SK-N-SH (cell line): ENCODE measurements around the gene MANF. TPM values are rescaled to one million over a fixed set of nuclear protein-coding genes. Genes with fewer than 3 reads are reported as not detected.

Experiments
- CTCF ChIA-PET: fragments of 300-600, 350-600 bp; formaldehyde crosslinking; extraction: SDS; loops from one replicate; lab custom pipeline; 2021; lab: Yijun Ruan, JAX
- POLR2A ChIA-PET: fragments of 350-600 bp; sonication (Branson Sonifier 250); formaldehyde crosslinking; extraction: SDS; loops from one replicate; lab custom pipeline; 2020; ENCODE audit warnings: antibody characterized with exemption, inconsistent platforms; lab: Yijun Ruan, JAX
- DNase-seq: peaks from one replicate; pipeline ENCODE4 v3.0.0; 2012
- H2AFZ ChIP-seq: fragments of 200-600 bp; sonication (generic); 2 replicates; pipeline ENCODE4 v1.8.1; 2016; ENCODE audit warnings: antibody characterized with exemption, mild to moderate bottlenecking, low read depth
- H3F3A ChIP-seq: fragments of 200-600 bp; sonication (generic); replicated peaks from 2 replicates; pipeline ENCODE3; 2016; ENCODE audit warnings: antibody characterized with exemption, mild to moderate bottlenecking; ENCODE audit not compliant: insufficient read depth
- H3K27ac ChIP-seq, 2 experiments: fragments of 200-500 bp in 1 of 2; fragments of 200-600 bp in 1 of 2; sonication (Bioruptor generic) in 1 of 2; sonication (generic), shearing (Covaris generic) in 1 of 2; 2 replicates each; pipeline versions ENCODE4 v1.5.1 to v1.6.1; 2014 to 2016; ENCODE audit warnings: low read depth in 2 of 2, inconsistent platforms in 1 of 2, low read length in 1 of 2, mild to moderate bottlenecking in 1 of 2, mixed read lengths in 1 of 2
- H3K27me3 ChIP-seq: fragments of 200-600 bp; sonication (generic), shearing (Covaris generic); 2 replicates; pipeline ENCODE4 v1.6.1; 2016; ENCODE audit warnings: mixed run types; ENCODE audit not compliant: insufficient read depth
- H3K36me3 ChIP-seq, 2 experiments: fragments of 200-500 bp in 1 of 2; fragments of 200-600 bp in 1 of 2; sonication (Bioruptor generic) in 1 of 2; sonication (generic) in 1 of 2; replicated peaks in 1 of 2; 2 replicates each; pipeline versions ENCODE3 to v1.5.1; 2014 to 2016; ENCODE audit warnings: low read length in 1 of 2, mild to moderate bottlenecking in 1 of 2; ENCODE audit not compliant: insufficient read depth in 2 of 2, control insufficient read depth in 1 of 2
- H3K4me1 ChIP-seq, 2 experiments: fragments of 200-500 bp in 1 of 2; fragments of 200-600 bp in 1 of 2; sonication (Bioruptor generic) in 1 of 2; sonication (generic), shearing (Covaris generic) in 1 of 2; 2 replicates each; pipeline versions ENCODE4 v1.5.1 to v1.6.1; 2014 to 2016; ENCODE audit warnings: low read depth in 1 of 2, low read length in 1 of 2, mixed run types in 1 of 2; ENCODE audit not compliant: insufficient read depth in 2 of 2, control insufficient read depth in 1 of 2
- H3K4me2 ChIP-seq: fragments of 200-600 bp; sonication (generic), shearing (Covaris generic); 2 replicates; pipeline ENCODE4 v1.6.1; 2017; ENCODE audit warnings: mixed run types
- H3K4me3 ChIP-seq, 2 experiments: fragments of 200-500 bp in 1 of 2; fragments of 200-600 bp in 1 of 2; sonication (Bioruptor generic) in 1 of 2; sonication (generic), shearing (Covaris generic) in 1 of 2; 2 replicates each; pipeline versions ENCODE4 v1.5.1 to v1.8.1; 2014 to 2016; ENCODE audit warnings: low read depth in 2 of 2, inconsistent platforms in 1 of 2, low read length in 1 of 2, mild to moderate bottlenecking in 1 of 2, mixed read lengths in 1 of 2, moderate library complexity in 1 of 2
- H3K79me2 ChIP-seq: fragments of 200-600 bp; sonication (generic); 2 replicates; pipeline ENCODE4 v1.8.1; 2017; ENCODE audit warnings: mild to moderate bottlenecking; ENCODE audit not compliant: insufficient read depth
- H3K9ac ChIP-seq: fragments of 200-600 bp; sonication (generic); 2 replicates; pipeline ENCODE4 v1.6.1; 2017; ENCODE audit warnings: mixed run types
- H3K9me2 ChIP-seq: fragments of 200-600 bp; sonication (generic); 2 replicates; pipeline ENCODE4 v1.6.1; 2017; ENCODE audit warnings: mixed run types
- H3K9me3 ChIP-seq: fragments of 200-600 bp; sonication (generic); 2 replicates; pipeline ENCODE4 v1.6.1; 2017; ENCODE audit warnings: mixed run types, mild to moderate bottlenecking, moderate library complexity
- H4K20me1 ChIP-seq: fragments of 200-600 bp; sonication (generic); 2 replicates; pipeline ENCODE4 v1.6.1; 2017; ENCODE audit warnings: mild to moderate bottlenecking, mixed run types; ENCODE audit not compliant: insufficient read depth
- ELF1 ChIP-seq: IDR thresholded peaks from 2 replicates; pipeline ENCODE4 v1.4.0; 2012
- EP300 ChIP-seq, 2 experiments: IDR thresholded peaks; 2 replicates each; pipeline versions ENCODE4 v1.4.0 to v1.6.1; 2012; ENCODE audit warnings: borderline replicate concordance in 1 of 2, low read depth in 1 of 2, low read length in 1 of 2
- EZH2phosphoT487 ChIP-seq: fragments of 200-600 bp; sonication (generic); IDR thresholded peaks from 2 replicates; pipeline ENCODE4 v1.6.1; 2017; ENCODE audit warnings: low read depth, mixed run types, mild to moderate bottlenecking, antibody characterized with exemption, moderate library complexity, borderline replicate concordance
- FOXM1 ChIP-seq: IDR thresholded peaks from 2 replicates; pipeline ENCODE4 v1.4.0; 2012; ENCODE audit warnings: low read depth, mild to moderate bottlenecking
- GABPA ChIP-seq: IDR thresholded peaks from 2 replicates; pipeline ENCODE4 v1.4.0; 2012; ENCODE audit warnings: low read depth, mild to moderate bottlenecking
- GATA2 ChIP-seq: sonication (generic); formaldehyde crosslinking; IDR thresholded peaks from 2 replicates; pipeline ENCODE4 v1.5.0; 2020; ENCODE audit warnings: mild to moderate bottlenecking, missing genetic modification reagents
- MEF2A ChIP-seq: IDR thresholded peaks from 2 replicates; pipeline ENCODE4 v1.4.0; 2012; ENCODE audit warnings: low read depth, borderline replicate concordance
- NRF1 ChIP-seq: IDR thresholded peaks from 2 replicates; pipeline ENCODE4 v1.6.1; 2012; ENCODE audit warnings: low read depth, mild to moderate bottlenecking, low read length
- POLR2AphosphoS5 ChIP-seq: IDR thresholded peaks from 2 replicates; pipeline ENCODE4 v1.6.1; 2012; ENCODE audit warnings: low read depth, low read length
- RAD21 ChIP-seq: IDR thresholded peaks from 2 replicates; pipeline ENCODE4 v1.6.1; 2012; ENCODE audit warnings: mild to moderate bottlenecking, low read length
- RFX5 ChIP-seq: IDR thresholded peaks from 2 replicates; pipeline ENCODE4 v1.6.1; 2012; ENCODE audit warnings: mild to moderate bottlenecking, improper control_type of control experiment, low read length
- SIN3A ChIP-seq: IDR thresholded peaks from 2 replicates; pipeline ENCODE4 v1.6.1; 2012; ENCODE audit warnings: low read depth, mild to moderate bottlenecking, low read length, moderate library complexity, borderline replicate concordance
- TEAD4 ChIP-seq: IDR thresholded peaks from 2 replicates; pipeline ENCODE4 v1.4.0; 2012; ENCODE audit warnings: mild to moderate bottlenecking, borderline replicate concordance; ENCODE audit not compliant: insufficient read depth
- WGBS: methylation state at CpG from one replicate; pipeline ENCODE4 v1.1.6; 2017; ENCODE audit warnings: low lambda C conversion rate; 5-methylcytosine and 5-hydroxymethylcytosine counted together
- polyA plus RNA-seq, 3 experiments: library from polyadenylated mRNA; depleted of rRNA; stranded (reverse); fragments of >200 nt; gene quantifications; 2 replicates each; pipeline ENCODE4 v1.2.3, GENCODE V29; 2012
- TF ChIP-seq, protein P1 (sequence below): fragments of 200-600 bp; sonication (generic); IDR thresholded peaks from 2 replicates; pipeline ENCODE4 v1.6.1; 2017; ENCODE audit warnings: antibody characterized with exemption, mild to moderate bottlenecking, moderate library complexity
- TF ChIP-seq, protein P2 (sequence below): IDR thresholded peaks from 2 replicates; pipeline ENCODE4; 2012
- TF ChIP-seq, protein P3 (sequence below): IDR thresholded peaks from 2 replicates; pipeline ENCODE4 v1.4.0; 2012; ENCODE audit warnings: low read depth, borderline replicate concordance
- TF ChIP-seq, protein P4 (sequence below): IDR thresholded peaks from 2 replicates; pipeline ENCODE4 v1.4.0; 2012; ENCODE audit warnings: low read depth

MANF gene
- polyA plus RNA-seq, 1 of the 3 experiments (the other 2 are of a cell fraction), result 121 TPM

DNA sequence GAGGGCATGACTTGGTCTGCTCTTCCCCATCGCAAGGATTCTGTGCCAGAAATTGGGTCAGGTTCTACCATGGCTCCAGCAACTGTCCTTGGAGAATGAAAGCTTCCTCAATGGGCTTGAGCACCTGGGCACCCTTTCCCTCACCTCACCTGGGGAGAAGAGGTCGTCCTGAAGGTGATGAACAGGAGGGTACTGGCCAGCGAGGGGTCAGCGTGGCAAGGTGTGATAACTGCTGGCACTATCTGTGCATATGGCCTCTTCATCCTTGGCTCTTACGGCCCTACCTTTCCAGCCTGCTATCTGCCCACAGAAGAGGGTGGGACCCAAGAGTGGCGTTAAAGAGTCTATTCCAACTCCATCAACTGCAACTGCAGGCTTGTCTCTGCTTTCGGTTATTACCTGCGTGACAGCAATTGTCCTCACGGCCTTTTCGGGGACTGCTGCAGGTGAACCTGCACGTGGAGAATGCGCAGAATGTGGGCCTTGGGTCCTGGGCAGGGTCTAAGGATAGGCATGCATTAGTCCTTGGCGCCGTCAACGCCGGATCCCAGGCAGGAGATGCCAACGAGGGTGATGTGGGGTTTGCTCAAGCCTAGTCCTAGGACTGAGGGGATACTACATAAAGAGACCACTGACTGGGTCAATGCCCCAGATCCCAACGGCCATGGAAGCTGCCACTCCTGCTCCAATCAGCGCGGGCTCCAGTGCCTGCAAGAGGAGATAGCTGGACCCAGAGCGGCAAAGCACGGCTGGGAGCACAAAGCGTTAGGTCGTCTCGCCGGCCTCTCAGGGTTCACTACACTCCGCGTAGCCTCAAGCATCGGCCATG lies 5.4 kb downstream of the MANF start:
- H3K36me3 ChIP-seq, result peaks cover 38 to 62% of the 10 kb centered on the region in 2 experiments
- peak overlapping the region; percentile 53 to 81 for H3K27ac ChIP-seq
- TF ChIP-seq, protein P1, sequence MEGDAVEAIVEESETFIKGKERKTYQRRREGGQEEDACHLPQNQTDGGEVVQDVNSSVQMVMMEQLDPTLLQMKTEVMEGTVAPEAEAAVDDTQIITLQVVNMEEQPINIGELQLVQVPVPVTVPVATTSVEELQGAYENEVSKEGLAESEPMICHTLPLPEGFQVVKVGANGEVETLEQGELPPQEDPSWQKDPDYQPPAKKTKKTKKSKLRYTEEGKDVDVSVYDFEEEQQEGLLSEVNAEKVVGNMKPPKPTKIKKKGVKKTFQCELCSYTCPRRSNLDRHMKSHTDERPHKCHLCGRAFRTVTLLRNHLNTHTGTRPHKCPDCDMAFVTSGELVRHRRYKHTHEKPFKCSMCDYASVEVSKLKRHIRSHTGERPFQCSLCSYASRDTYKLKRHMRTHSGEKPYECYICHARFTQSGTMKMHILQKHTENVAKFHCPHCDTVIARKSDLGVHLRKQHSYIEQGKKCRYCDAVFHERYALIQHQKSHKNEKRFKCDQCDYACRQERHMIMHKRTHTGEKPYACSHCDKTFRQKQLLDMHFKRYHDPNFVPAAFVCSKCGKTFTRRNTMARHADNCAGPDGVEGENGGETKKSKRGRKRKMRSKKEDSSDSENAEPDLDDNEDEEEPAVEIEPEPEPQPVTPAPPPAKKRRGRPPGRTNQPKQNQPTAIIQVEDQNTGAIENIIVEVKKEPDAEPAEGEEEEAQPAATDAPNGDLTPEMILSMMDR, result peak; percentile 79; the same call in 1 of the 2 replicates
- TF ChIP-seq ELF1, result no peak
- H3K79me2 ChIP-seq, result peaks cover 87% of the 10 kb centered on the region
- WGBS, result 44% methylated on average over 26 of the region's 29 CpGs
- peak overlapping the region; percentile 24; the same call in 1 of the 2 replicates for H3K9ac ChIP-seq
- H2AFZ ChIP-seq, result no peak overlapping the region
- CTCF ChIA-PET, result interaction anchor here (0.6 to 3.9 kb wide), 36 partner anchors 10 to 1033 kb away, joined by 3 to 37 read pairs (median 4); partner anchors contain the start of genes DCAF1 and HEMK1
- peak overlapping the region; percentile 76 for H3K4me2 ChIP-seq
- POLR2A ChIA-PET, result interaction anchor here (0.6 to 1.0 kb wide), 2 partner anchors 279 to 592 kb away, joined by 3 read pairs; no protein-coding TSS in a partner anchor
- H3K27me3 ChIP-seq, result no peaks in the 10 kb centered on the region
- no peaks in the 10 kb centered on the region for H3K9me3 ChIP-seq
- H3K9me2 ChIP-seq, result no peaks in the 10 kb centered on the region
- H4K20me1 ChIP-seq, result peaks cover 45% of the 10 kb centered on the region
- DNase-seq, result no peak
- H3K4me3 ChIP-seq, result peak overlapping the region; percentile 42 to 76; a peak in 3 of 4 replicates
- H3K4me1 ChIP-seq, result peaks cover 27 to 75% of the 10 kb centered on the region in 2 experiments
- peaks cover 44% of the 10 kb centered on the region for H3F3A ChIP-seq

DNA sequence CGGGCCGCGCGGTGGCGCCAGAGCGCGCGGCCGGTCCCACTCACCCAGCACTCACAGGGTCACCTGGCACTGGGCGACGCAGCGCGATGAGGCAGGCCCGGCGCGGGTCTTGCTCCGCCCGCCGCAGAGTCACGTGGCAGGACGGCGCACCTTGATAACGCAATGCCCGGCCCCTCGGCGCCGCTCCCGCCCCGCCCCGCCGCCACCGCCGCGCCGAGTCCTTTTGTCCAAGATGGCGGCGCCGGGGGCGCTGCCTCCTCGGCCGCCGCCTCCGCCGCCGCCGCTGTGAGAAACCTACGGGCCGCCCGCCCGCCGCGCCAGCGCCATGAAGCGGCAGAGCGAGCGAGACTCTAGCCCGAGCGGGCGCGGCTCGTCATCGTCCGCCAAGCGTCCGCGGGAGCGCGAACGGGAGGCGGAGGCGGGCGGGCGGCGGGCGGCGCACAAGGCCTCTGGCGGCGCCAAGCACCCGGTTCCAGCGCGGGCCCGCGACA lies 6.0 kb downstream of the MANF start, which contains the start of gene RBM15B:
RBM15B (plus strand) TSS at position 211 of the 491 bp plus-strand sequence; CDS start at position 326, 115 bp downstream.
- H3K27me3 ChIP-seq, result no peaks in the 10 kb centered on the region
- H3F3A ChIP-seq, result peaks cover 49% of the 10 kb centered on the region
- ChIA-PET CTCF (interaction anchor here (1.3 to 3.9 kb wide), 6 partner anchors 10 to 776 kb away, joined by 3 to 34 read pairs (median 19); no protein-coding TSS in a partner anchor), POLR2A (interaction anchor here (1.0 kb wide), 1 partner anchor 279 kb away, joined by 3 read pairs; no protein-coding TSS in a partner anchor)
- peaks cover 52% of the 10 kb centered on the region for H4K20me1 ChIP-seq
- peaks cover 27 to 76% of the 10 kb centered on the region in 2 experiments for H3K4me1 ChIP-seq
- WGBS, result 0% methylated on average over 5 of the region's 83 CpGs
- H3K79me2 ChIP-seq, result peaks cover 87% of the 10 kb centered on the region
- peaks cover 38 to 68% of the 10 kb centered on the region in 2 experiments for H3K36me3 ChIP-seq
- peak within 1 kb of the TSS; percentile 85 for H3K9ac ChIP-seq
- peak; percentile 98 for DNase-seq
- H2AFZ ChIP-seq, result no peak within 1 kb of the TSS
- H3K27ac ChIP-seq, result peak within 1 kb of the TSS; percentile 53 to 81
- peak within 1 kb of the TSS; percentile 76 to 89 for H3K4me3 ChIP-seq
- H3K9me2 ChIP-seq, result no peaks in the 10 kb centered on the region
- no peaks in the 10 kb centered on the region for H3K9me3 ChIP-seq
- peak within 1 kb of the TSS; percentile 98 for H3K4me2 ChIP-seq
- TF ChIP-seq, protein P2, sequence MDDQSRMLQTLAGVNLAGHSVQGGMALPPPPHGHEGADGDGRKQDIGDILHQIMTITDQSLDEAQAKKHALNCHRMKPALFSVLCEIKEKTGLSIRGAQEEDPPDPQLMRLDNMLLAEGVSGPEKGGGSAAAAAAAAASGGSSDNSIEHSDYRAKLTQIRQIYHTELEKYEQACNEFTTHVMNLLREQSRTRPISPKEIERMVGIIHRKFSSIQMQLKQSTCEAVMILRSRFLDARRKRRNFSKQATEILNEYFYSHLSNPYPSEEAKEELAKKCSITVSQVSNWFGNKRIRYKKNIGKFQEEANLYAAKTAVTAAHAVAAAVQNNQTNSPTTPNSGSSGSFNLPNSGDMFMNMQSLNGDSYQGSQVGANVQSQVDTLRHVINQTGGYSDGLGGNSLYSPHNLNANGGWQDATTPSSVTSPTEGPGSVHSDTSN, result no peak
- no peak for TF ChIP-seq EZH2phosphoT487
- TF ChIP-seq, protein P3, sequence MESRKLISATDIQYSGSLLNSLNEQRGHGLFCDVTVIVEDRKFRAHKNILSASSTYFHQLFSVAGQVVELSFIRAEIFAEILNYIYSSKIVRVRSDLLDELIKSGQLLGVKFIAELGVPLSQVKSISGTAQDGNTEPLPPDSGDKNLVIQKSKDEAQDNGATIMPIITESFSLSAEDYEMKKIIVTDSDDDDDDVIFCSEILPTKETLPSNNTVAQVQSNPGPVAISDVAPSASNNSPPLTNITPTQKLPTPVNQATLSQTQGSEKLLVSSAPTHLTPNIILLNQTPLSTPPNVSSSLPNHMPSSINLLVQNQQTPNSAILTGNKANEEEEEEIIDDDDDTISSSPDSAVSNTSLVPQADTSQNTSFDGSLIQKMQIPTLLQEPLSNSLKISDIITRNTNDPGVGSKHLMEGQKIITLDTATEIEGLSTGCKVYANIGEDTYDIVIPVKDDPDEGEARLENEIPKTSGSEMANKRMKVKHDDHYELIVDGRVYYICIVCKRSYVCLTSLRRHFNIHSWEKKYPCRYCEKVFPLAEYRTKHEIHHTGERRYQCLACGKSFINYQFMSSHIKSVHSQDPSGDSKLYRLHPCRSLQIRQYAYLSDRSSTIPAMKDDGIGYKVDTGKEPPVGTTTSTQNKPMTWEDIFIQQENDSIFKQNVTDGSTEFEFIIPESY, result no peak
- no peak for TF ChIP-seq GATA2
- peak; percentile 54 for TF ChIP-seq RAD21
- no peak; the same call in 1 of the 2 replicates for TF ChIP-seq POLR2AphosphoS5
- TF ChIP-seq, protein P4, sequence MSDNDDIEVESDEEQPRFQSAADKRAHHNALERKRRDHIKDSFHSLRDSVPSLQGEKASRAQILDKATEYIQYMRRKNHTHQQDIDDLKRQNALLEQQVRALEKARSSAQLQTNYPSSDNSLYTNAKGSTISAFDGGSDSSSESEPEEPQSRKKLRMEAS, result peak; percentile 91
- TF ChIP-seq EP300 (IDR thresholded peaks at IDR 0.05; ENCODE audit: borderline replicate concordance in 1 of 2, low read depth in 1 of 2, low read length in 1 of 2), result peak in 1 of 2 experiments; percentile 8; a peak in 1 of 4 replicates
- no peak for TF ChIP-seq FOXM1
- no peak for TF ChIP-seq TEAD4
- TF ChIP-seq RFX5, result peak; percentile 52; the same call in 1 of the 2 replicates
- no peak for TF ChIP-seq MEF2A
- TF ChIP-seq, protein P1, result no peak; the same call in 1 of the 2 replicates
- TF ChIP-seq SIN3A, result peak; percentile 84; the same call in 1 of the 2 replicates
- peak; percentile 32; the same call in 1 of the 2 replicates for TF ChIP-seq GABPA
- TF ChIP-seq NRF1, result no peak
